ENCODE measurements around the gene JAG2.

Gene JAG2

GRCh38 chr14:105182296-105183020 lies 13.9 kb upstream of the JAG2 start:
- no peak for DNase-seq

GRCh38 chr14:105181549-105182295 lies 13.1 kb upstream of the JAG2 start:
- no peak for DNase-seq

GRCh38 chr14:105180592-105181548 lies 12.3 kb upstream of the JAG2 start, which contains the start of gene NUDT14:
Gene NUDT14 (minus strand): TSS chr14:105181312. CDS start chr14:105181209, 103 bp downstream.
- peak in 36 of 56 donors; percentile 15 to 78 (median 41) for DNase-seq

GRCh38 chr14:105179191-105179590 lies 10.6 kb upstream of the JAG2 start:
- no peak for DNase-seq

GRCh38 chr14:105178868-105179140 lies 10.2 kb upstream of the JAG2 start:
- DNase-seq, result no peak

- no peak for DNase-seq
These were observed 9.7 kb upstream of the JAG2 start for GRCh38 chr14:105178069-105178867.

GRCh38 chr14:105177082-105177481 lies 8.5 kb upstream of the JAG2 start:
- DNase-seq, result no peak

- DNase-seq, result no peak
These were observed 7.9 kb upstream of the JAG2 start for GRCh38 chr14:105176513-105176912.

- no peak for DNase-seq
These were observed 5.6 kb upstream of the JAG2 start for GRCh38 chr14:105173901-105174894.

- DNase-seq, result no peak
These were observed 4.6 kb upstream of the JAG2 start for GRCh38 chr14:105173145-105173544.

- no peak for DNase-seq
These were observed 3.9 kb upstream of the JAG2 start for GRCh38 chr14:105172476-105172875.

GRCh38 chr14:105171004-105171673 lies 2.6 kb upstream of the JAG2 start:
- no peak for DNase-seq

- peak in 1 of 56 donors; percentile 24 for DNase-seq
These were observed 1.4 kb upstream of the JAG2 start for GRCh38 chr14:105169776-105170655.

- peak in 12 of 56 donors; percentile 28 to 65 (median 42) for DNase-seq
These were observed 467 bp upstream of the JAG2 start for GRCh38 chr14:105168979-105169507.

- DNase-seq, result no peak
These were observed 519 bp downstream of the JAG2 start for GRCh38 chr14:105168093-105168420.

- peak in 1 of 56 donors; percentile 20 for DNase-seq
These were observed 1.1 kb downstream of the JAG2 start for GRCh38 chr14:105167303-105168092.
